K562 (cell line): ENCODE measurements around the gene BPNT1. TPM values are rescaled to one million over a fixed set of nuclear protein-coding genes. Genes with fewer than 3 reads are reported as not detected.
A peak's percentile ranks its signal among the peaks of the same experiment; 100 is the strongest.

ENCODE experiments used
- DPF2 ChIP-seq: fragments of 450-650 bp; IDR thresholded peaks from 2 replicates; pipeline ENCODE4 v1.6.1; 2016
- HCFC1 ChIP-seq: IDR thresholded peaks from 2 replicates; pipeline ENCODE4 v1.6.1; 2012; ENCODE audit warnings: low read depth, low read length, improper control_type of control experiment
- MYC ChIP-seq, 2 experiments: fragments of 250-450 bp in 1 of 2; sonication (Bioruptor Pico) in 1 of 2; IDR thresholded peaks; 2 replicates each; pipeline versions ENCODE4 v1.5.1 to v1.6.1; 2012 to 2021; ENCODE audit warnings: low read depth in 2 of 2, borderline replicate concordance in 1 of 2, improper control_type of control experiment in 1 of 2, low read length in 1 of 2, mild to moderate bottlenecking in 1 of 2, moderate library complexity in 1 of 2
- NFIX ChIP-seq: fragments of 250-450 bp; sonication (Bioruptor Pico); IDR thresholded peaks from 2 replicates; pipeline ENCODE4 v1.4.0; 2020; ENCODE audit warnings: low read depth, mild to moderate bottlenecking, moderate library complexity
- NR2C1 ChIP-seq, 2 experiments: fragments of 450-650 bp; IDR thresholded peaks; 2 replicates each; pipeline ENCODE4 v1.6.1; 2017; ENCODE audit warnings: mild to moderate bottlenecking in 2 of 2, antibody characterized with exemption in 1 of 2, inconsistent platforms in 1 of 2, missing compliant biosample characterization in 1 of 2, missing genetic modification characterization in 1 of 2
- SIRT6 ChIP-seq: IDR thresholded peaks from one replicate; pipeline ENCODE4 v1.6.1; 2012; ENCODE audit warnings: low read depth, mild to moderate bottlenecking, control low read depth, inconsistent platforms, low read length, moderate library complexity
- SOX6 ChIP-seq: fragments of 450-650 bp; IDR thresholded peaks from 2 replicates; pipeline ENCODE4 v1.6.1; 2014; ENCODE audit warnings: mild to moderate bottlenecking
- ZBTB7A ChIP-seq: IDR thresholded peaks from 2 replicates; pipeline ENCODE4 v1.6.1; 2011; ENCODE audit warnings: low read depth, mild to moderate bottlenecking, low read length, moderate library complexity, borderline replicate concordance; ENCODE audit not compliant: control insufficient read depth
- ZNF197 ChIP-seq: fragments of 200-800 bp; sonication (Bioruptor generic); IDR thresholded peaks from 2 replicates; pipeline ENCODE4 v1.6.1; 2016; ENCODE audit warnings: low read depth, missing genetic modification characterization, missing compliant biosample characterization
- ZNF212 ChIP-seq: fragments of 450-650 bp; formaldehyde crosslinking; IDR thresholded peaks from 2 replicates; pipeline ENCODE4 v1.4.0; 2020; ENCODE audit warnings: mild to moderate bottlenecking
- ZNF586 ChIP-seq: fragments of 450-650 bp; formaldehyde crosslinking; conservative IDR thresholded peaks from 2 replicates; pipeline ENCODE4 v1.4.0; 2020; ENCODE audit warnings: mild to moderate bottlenecking, moderate library complexity
- polyA plus RNA-seq, 8 experiments: library from polyadenylated mRNA; depleted of rRNA in 4 of 8; stranded (reverse) in 5 of 8; unstranded in 3 of 8; fragments of >200 nt; fragmentation: Nextera tagmentation in 2 of 8; fragmentation: Illumina TruSeq in 1 of 8; extraction: Ambion mirVana in 2 of 8; extraction: Trizol in 1 of 8; gene quantifications; 2 replicates each; pipeline versions ENCODE4 v1.2.1 to v1.2.3, GENCODE V29; 2011 to 2014; ENCODE audit warnings: inconsistent platforms in 1 of 8, missing spikeins in 1 of 8
- total RNA-seq, 7 experiments: library from RNA; depleted of rRNA in 6 of 7; stranded (reverse); fragments of >200 nt in 6 of 7; fragmentation: Illumina TruSeq in 2 of 7; extraction: Trizol in 2 of 7; gene quantifications; 2 replicates each; pipeline versions ENCODE4 v1.2.1 to v1.2.3, GENCODE V29; 2011 to 2021; ENCODE audit warnings: low replicate concordance in 1 of 7
- TF ChIP-seq, protein P1 (sequence below): sonication (generic); formaldehyde crosslinking; IDR thresholded peaks from 2 replicates; pipeline ENCODE4 v1.8.0; 2022; ENCODE audit warnings: mild to moderate bottlenecking, missing genetic modification reagents
- TF ChIP-seq, protein P2 (sequence below): fragments of 250-450 bp; sonication (Bioruptor Pico); IDR thresholded peaks from 2 replicates; pipeline ENCODE4 v1.6.1; 2021; ENCODE audit warnings: mild to moderate bottlenecking
- TF ChIP-seq, protein P3 (sequence below): fragments of 200-800 bp; sonication (Bioruptor generic); IDR thresholded peaks from 2 replicates; pipeline ENCODE4 v1.6.1; 2016; ENCODE audit warnings: missing genetic modification characterization, missing compliant biosample characterization
- TF ChIP-seq, protein P4 (sequence below): fragments of 250-450 bp; sonication (Bioruptor Pico); IDR thresholded peaks from 2 replicates; pipeline ENCODE4 v1.8.0; 2022; ENCODE audit warnings: moderate library complexity, mild to moderate bottlenecking, inconsistent platforms

The BPNT1 gene
- total and polyA plus RNA-seq, 9 of the 15 experiments (the other 6 are each of a cell fraction or from before 2014, with no cell fraction given): 30.2 to 73.8 (median 40.5) TPM

DNA sequence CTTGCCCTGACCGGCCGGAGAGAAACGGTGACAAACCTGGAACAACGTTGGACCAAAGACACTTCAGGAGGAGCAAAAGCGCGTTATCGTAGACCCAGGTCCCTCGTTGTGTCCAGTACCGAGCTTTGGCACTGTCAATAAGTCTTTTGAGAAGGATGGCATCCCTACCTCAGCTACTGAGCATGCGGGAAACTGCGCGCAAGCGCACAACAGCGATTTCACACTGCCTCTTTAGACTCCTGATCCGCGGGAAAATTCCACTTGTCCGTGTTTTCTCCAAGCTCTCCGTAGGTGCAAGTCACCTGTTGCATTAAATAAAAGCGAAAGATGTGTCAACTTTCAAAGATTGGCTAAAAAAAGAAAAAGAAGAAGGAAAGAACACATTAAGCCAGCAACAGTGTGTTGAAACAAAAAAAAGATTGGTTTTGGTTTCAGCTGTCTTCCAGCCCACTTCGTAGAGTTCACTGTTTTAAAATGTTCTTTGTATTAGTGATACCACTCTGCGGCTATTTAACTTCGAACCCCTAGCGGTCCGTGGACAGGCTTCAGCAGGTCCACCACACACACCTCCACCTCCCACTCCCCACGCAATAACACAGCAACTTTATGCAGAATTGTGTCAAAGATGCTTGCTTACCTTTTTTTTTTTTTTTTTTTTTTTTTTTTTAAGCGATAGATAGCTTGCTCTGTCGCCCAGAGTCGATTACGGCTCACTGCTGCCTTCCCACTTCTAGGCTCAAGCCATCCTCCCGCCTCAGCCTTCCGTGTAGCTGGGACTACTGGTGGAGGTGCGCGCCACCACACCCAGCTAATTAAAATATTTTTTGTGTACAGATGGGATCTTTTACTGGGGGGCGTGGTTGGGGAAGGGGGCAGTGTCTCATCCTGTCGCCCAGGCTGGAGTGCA is at the start of gene BPNT1 (continued):
- TF ChIP-seq, protein P1, sequence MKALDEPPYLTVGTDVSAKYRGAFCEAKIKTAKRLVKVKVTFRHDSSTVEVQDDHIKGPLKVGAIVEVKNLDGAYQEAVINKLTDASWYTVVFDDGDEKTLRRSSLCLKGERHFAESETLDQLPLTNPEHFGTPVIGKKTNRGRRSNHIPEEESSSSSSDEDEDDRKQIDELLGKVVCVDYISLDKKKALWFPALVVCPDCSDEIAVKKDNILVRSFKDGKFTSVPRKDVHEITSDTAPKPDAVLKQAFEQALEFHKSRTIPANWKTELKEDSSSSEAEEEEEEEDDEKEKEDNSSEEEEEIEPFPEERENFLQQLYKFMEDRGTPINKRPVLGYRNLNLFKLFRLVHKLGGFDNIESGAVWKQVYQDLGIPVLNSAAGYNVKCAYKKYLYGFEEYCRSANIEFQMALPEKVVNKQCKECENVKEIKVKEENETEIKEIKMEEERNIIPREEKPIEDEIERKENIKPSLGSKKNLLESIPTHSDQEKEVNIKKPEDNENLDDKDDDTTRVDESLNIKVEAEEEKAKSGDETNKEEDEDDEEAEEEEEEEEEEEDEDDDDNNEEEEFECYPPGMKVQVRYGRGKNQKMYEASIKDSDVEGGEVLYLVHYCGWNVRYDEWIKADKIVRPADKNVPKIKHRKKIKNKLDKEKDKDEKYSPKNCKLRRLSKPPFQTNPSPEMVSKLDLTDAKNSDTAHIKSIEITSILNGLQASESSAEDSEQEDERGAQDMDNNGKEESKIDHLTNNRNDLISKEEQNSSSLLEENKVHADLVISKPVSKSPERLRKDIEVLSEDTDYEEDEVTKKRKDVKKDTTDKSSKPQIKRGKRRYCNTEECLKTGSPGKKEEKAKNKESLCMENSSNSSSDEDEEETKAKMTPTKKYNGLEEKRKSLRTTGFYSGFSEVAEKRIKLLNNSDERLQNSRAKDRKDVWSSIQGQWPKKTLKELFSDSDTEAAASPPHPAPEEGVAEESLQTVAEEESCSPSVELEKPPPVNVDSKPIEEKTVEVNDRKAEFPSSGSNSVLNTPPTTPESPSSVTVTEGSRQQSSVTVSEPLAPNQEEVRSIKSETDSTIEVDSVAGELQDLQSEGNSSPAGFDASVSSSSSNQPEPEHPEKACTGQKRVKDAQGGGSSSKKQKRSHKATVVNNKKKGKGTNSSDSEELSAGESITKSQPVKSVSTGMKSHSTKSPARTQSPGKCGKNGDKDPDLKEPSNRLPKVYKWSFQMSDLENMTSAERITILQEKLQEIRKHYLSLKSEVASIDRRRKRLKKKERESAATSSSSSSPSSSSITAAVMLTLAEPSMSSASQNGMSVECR (CRISPR knock-in tag): peak; percentile 15; the same call in 1 of the 2 replicates
- TF ChIP-seq, protein P2, sequence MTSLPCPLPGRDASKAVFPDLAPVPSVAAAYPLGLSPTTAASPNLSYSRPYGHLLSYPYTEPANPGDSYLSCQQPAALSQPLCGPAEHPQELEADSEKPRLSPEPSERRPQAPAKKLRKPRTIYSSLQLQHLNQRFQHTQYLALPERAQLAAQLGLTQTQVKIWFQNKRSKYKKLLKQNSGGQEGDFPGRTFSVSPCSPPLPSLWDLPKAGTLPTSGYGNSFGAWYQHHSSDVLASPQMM: no peak
- TF ChIP-seq SIRT6: no peak
- TF ChIP-seq DPF2: peak; percentile 32; the same call in 1 of the 2 replicates
- TF ChIP-seq ZNF197: no peak
- TF ChIP-seq SOX6: peak; percentile 47; the same call in 1 of the 2 replicates
- TF ChIP-seq NFIX (CRISPR knock-in tag): no peak
- no peak for TF ChIP-seq NR2C1 (IDR thresholded peaks at IDR 0.05)
- TF ChIP-seq NR2C1 (tag; IDR thresholded peaks at IDR 0.05): peak; percentile 14; the same call in 1 of the 2 replicates
- TF ChIP-seq, protein P3, sequence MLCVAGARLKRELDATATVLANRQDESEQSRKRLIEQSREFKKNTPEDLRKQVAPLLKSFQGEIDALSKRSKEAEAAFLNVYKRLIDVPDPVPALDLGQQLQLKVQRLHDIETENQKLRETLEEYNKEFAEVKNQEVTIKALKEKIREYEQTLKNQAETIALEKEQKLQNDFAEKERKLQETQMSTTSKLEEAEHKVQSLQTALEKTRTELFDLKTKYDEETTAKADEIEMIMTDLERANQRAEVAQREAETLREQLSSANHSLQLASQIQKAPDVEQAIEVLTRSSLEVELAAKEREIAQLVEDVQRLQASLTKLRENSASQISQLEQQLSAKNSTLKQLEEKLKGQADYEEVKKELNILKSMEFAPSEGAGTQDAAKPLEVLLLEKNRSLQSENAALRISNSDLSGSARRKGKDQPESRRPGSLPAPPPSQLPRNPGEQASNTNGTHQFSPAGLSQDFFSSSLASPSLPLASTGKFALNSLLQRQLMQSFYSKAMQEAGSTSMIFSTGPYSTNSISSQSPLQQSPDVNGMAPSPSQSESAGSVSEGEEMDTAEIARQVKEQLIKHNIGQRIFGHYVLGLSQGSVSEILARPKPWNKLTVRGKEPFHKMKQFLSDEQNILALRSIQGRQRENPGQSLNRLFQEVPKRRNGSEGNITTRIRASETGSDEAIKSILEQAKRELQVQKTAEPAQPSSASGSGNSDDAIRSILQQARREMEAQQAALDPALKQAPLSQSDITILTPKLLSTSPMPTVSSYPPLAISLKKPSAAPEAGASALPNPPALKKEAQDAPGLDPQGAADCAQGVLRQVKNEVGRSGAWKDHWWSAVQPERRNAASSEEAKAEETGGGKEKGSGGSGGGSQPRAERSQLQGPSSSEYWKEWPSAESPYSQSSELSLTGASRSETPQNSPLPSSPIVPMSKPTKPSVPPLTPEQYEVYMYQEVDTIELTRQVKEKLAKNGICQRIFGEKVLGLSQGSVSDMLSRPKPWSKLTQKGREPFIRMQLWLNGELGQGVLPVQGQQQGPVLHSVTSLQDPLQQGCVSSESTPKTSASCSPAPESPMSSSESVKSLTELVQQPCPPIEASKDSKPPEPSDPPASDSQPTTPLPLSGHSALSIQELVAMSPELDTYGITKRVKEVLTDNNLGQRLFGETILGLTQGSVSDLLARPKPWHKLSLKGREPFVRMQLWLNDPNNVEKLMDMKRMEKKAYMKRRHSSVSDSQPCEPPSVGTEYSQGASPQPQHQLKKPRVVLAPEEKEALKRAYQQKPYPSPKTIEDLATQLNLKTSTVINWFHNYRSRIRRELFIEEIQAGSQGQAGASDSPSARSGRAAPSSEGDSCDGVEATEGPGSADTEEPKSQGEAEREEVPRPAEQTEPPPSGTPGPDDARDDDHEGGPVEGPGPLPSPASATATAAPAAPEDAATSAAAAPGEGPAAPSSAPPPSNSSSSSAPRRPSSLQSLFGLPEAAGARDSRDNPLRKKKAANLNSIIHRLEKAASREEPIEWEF (CRISPR knock-in tag): no peak
- TF ChIP-seq ZBTB7A: peak; percentile 44; the same call in 1 of the 2 replicates
- no peak for TF ChIP-seq ZNF586 (CRISPR knock-in tag)
- TF ChIP-seq, protein P4, sequence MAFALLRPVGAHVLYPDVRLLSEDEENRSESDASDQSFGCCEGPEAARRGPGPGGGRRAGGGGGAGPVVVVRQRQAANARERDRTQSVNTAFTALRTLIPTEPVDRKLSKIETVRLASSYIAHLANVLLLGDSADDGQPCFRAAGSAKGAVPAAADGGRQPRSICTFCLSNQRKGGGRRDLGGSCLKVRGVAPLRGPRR (CRISPR knock-in tag): 0 out of 2 replicates have a peak, but pooled peaks have one; percentile 12
- TF ChIP-seq ZNF212 (CRISPR knock-in tag): no peak
- TF ChIP-seq HCFC1: peak; percentile 51
- peak; percentile 76 for TF ChIP-seq MYC (IDR thresholded peaks at IDR 0.05; ENCODE audit: low read depth, low read length)
- no peak for TF ChIP-seq MYC (CRISPR knock-in tag; IDR thresholded peaks at IDR 0.05; ENCODE audit: borderline replicate concordance, low read depth)
